Activated naive CD4-positive, alpha-beta T cell (primary cell): ENCODE measurements around the gene AFF3.

Source experiments
- DNase-seq, 4 experiments: peaks; one replicate each; lab custom pipeline; 2025; lab: John Stamatoyannopoulos, UW

Gene AFF3

DNA sequence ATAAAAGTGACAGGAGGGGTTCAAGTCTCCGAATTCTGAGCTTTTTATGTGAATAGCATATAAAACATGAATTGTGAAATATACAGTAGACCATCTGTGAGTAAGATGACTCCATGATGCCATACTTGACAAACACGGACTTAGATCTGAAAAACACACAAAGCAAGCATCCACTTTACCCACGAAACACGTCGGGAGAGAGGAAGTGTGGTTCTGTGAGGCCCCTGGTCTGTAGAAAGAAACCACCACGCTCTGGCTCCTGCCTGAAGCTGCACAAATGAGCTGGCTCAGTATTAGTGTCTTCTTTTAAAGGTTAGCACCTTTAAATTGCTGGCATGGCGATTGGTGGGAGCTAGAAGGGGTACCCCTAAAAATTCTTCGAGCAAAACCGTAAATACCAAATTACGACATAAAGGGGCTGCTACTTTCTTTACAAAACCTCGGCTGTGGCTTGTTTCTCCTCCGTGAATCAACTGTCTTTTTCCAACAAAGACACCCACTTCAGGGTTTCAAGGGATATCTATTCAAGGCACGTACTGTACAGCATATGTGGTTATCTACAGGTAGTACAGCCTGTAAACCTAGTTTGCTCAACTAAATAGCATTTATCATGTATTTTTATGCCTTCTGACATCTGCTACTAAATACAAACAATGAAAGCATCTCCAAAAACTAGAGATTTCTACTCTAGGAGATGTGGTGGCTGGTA lies 70.9 kb downstream of the AFF3 start:
- DNase-seq, result no peak

DNA sequence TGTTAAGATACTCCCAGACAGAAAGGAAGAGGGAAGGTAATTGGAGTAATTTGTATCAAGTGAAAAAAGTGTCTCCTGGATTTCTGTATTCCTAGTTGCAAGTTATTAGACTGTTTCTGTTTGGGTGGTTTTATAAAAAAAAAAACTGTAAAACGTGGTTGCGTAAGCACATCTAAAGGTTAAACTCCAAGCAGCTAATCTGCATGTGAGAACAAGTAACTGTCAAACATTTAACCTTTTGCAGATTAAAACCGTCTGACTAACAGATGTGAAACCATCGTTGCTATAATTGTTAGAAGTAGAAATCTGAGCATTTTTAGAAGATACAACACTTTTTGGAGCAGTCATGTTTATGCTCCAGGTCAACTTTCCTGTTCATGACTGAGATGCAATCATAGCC lies 72.3 kb downstream of the AFF3 start:
- DNase-seq, result no peak

DNA sequence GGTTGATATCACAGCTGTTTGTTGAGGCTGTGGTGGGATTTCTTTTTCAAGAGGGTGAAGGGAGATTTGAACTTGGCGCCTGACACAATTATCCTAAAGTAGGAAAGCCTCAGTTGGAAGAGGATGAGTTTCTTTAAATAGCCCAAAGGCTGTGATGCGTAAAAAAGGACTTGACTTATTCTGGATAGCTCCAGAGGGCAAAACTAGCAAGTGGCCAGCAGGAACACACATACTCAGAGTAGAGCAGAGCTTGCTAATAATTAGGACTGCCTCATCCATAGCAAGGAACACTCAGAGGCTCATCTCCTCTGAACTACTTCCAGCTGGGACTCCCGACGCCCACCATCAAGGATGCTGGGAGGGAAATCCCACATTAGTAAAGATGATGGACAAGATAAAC lies 74.0 kb downstream of the AFF3 start:
- DNase-seq, result no peak

DNA sequence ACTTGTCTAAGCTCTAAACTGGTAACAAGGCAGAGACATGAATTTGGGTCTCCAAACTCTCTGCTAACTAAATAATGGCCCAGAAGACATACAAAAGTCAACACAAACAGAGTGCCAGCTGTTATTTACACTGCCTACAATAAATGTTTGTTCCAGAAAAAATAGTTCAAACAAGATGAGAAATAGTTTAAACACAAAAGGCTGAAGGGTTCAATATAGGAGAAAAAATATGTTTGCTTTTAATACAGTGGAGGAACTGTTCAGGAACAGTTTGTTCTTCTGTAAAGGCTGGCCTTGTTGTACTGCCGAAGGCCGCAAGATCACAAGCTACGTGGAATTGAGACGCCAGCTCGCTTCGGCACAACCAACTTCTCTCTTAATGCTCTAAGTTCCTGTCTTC lies 74.6 kb downstream of the AFF3 start:
- no peak for DNase-seq

DNA sequence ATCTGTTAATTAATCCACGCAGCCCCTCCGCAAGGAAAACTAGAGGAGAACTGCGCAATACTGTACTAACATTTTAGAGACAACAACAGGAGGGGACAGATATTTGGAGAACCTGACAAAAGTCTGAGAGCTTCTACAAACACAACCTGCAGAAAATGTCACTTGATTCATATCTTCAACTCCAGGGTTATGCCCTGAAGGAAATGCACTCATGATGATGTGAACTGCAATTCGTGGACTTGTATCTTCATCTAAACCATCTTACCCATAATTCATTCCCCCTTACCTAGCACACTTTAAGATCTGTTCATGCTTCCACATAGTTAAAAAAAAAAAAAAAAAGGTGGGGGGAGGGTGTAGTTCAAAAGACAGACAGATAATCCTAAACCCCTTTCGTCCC lies 75.5 kb downstream of the AFF3 start:
- DNase-seq, result no peak

DNA sequence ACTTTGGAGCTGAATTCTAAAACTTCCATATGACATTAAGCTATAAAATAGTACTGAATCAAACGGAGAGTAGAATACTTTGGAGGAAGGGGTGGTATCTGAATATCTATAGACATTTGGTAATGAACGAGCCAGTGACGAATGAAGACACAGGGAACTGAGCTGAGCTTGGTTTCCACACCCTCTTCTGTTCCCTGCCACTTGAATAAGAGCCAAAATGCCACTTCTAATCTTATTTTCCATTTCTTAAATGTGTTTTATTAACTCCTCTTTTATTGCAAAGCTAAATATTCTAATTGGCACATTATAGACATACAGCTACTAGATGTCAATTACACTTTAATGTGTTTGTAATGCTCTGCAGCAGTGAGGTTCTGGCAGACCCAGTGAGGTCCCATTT lies 76.1 kb downstream of the AFF3 start:
- no peak for DNase-seq

DNA sequence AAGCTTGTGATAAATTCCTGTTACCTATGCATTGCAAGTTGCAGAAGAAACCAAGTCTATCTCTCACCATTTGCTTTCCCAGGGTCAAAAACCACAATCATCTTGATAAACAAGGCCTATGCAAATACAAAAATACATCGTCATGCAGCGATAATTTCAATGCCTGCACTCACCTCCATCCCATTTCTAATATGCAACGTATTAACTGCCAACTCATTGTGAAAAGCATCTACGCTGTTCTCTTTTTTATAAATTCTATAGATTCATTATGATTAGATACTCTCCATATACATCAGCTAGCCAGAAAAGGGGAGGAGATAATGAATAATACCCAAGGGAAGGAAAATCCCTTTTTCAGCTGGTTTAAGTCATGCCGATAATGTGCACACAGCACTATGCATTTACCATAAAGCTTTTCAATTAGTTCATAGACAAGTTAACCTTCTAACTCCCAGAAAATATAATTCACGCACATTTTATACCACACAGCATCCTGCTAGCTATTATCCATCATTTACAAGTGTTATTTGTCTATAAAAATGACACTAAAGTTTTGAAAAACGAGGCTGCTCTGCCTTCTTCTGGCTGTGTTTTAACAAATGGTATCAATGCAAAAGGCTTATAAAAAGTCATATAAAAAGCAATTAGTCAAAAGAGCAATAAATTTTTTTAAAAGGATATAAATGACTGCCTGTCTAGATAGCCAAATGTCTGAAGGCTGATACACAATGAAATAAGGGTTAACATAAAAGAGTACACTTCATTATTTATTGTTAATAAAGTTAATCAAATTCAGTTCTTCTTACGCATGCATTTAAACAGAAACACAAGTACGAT lies 77.6 kb downstream of the AFF3 start:
- DNase-seq, result no peak

DNA sequence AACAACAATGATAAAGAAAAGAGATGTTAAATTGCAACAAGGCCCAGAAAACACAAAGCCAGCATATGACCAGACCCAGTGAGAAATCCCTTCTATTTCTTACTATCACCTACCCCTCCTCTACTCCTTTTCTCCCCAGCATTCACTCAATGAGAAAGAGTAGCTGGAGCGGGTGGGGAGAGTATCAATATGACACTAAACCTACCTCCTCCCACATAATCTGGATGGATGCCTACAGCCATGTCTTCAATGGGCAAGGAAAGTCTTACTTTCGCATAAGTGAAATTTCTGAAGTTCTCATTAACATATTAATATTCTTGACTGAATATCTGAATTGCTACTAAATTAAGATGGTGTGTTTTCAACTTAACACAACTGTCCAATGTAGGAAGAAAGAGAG lies 78.2 kb downstream of the AFF3 start:
- no peak for DNase-seq

DNA sequence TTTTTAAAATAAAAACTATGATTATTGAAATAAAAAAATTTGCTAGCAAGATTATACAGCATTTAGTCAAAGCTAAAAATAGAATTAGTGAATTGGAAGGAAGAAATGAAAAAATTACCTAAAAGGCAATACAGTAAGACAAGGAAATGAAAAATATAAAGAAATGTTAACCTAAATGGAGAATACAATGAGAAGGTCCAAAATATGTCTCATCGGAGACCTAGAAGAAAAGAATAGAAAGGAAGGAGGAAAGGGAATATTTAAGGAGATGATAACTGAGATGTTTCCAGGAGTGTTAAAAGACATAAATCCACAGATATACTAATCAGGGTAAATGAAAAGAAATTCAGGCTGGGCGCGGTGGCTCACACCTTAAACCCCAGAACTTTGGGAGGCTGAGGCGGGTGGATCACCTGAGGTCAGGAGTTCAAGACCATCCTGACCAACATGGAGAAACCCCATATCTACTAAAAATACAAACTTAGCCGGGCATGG lies 78.9 kb downstream of the AFF3 start:
- DNase-seq, result no peak

DNA sequence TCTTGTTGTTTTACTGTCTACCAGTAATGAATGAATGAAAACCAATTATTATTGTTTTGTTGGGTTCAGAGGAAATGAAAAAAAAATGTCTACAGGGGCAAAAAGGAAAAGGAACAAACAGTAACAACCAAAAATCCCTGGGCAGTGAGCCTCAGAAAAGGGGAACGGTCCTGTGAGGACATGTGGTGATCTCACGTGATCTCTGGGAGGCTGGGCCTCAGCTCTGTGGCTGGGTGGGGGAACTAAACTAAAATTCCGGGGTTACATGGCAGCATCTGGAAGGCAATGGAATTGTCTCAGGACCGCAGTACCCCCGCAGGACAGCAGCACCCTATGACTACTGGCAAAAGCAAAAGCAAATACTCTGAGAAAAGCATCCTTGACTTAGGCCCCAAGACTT lies 80.1 kb downstream of the AFF3 start:
- DNase-seq, result no peak

DNA sequence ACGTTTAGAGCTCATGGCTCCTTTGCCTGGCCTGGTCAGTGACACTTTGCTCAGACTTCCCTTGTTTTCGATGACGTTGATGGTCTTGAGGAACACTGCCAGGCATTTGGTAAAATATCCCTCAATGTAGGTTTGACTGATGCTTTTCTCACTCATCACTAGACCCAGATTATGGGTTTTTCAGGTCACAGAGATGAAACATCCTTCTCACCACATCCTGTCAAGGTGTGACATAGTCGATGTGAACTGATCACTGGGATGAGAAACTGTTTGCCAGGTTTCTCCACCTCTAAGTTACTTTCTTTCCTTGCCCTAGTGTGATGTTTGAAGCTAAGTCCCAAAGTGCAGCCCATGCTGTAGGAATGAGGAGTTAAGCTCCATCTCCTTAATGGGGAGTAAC lies 81.5 kb downstream of the AFF3 start:
- DNase-seq, result no peak

DNA sequence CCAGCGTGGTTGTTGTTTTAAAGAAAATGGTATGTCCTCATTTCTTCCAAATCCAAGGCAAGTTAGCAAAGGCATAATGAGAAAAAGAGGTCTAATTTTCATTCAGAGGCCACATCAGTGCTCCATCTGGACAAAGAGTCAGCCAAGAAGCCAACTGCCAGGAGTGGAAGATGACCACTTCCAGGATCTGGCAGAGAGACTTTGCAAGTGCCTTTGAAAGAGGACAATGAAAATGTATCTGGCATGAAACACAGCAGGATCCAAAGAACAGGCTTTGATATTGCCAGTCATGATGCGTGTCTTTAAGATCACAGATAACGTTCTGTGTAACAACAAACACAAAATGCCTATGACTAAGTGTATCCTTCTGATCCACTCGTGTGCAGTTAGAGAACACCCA lies 82.8 kb downstream of the AFF3 start:
- no peak for DNase-seq

DNA sequence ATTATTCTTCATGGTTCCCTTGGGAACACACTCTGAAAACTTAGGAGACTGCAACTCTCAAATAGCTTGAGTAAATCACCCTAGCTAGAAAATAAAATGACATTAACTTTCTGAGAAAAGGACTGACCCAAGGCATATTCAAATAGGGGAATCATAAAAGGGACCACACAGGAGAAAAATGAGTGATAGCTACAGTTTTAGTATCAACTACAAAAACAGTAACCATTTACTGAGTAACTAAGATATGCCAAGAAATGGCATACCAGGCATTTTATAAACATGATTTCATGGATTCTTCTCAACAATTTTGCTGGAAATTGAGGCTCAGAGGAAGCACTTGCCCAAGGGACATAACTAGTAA lies 84.5 kb downstream of the AFF3 start:
- no peak for DNase-seq

DNA sequence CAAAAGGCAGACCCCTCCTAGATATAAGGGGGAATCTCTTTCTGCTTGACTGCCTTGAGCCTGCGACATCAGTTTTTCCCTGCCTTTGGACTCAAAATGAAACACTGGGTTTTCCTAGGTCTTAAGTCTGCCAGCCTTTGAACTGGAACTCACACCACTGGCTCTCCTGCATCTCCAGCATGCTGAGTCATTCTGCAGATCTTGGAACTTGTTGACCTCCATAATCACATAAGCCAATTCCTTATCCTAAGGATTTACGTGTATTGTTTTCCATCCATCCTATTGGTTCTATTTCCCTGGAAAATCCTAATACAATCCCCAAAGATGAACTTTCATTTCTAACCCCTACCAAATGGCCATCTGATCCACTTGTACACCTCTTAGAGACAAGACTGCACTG lies 88.0 kb downstream of the AFF3 start:
- no peak for DNase-seq

DNA sequence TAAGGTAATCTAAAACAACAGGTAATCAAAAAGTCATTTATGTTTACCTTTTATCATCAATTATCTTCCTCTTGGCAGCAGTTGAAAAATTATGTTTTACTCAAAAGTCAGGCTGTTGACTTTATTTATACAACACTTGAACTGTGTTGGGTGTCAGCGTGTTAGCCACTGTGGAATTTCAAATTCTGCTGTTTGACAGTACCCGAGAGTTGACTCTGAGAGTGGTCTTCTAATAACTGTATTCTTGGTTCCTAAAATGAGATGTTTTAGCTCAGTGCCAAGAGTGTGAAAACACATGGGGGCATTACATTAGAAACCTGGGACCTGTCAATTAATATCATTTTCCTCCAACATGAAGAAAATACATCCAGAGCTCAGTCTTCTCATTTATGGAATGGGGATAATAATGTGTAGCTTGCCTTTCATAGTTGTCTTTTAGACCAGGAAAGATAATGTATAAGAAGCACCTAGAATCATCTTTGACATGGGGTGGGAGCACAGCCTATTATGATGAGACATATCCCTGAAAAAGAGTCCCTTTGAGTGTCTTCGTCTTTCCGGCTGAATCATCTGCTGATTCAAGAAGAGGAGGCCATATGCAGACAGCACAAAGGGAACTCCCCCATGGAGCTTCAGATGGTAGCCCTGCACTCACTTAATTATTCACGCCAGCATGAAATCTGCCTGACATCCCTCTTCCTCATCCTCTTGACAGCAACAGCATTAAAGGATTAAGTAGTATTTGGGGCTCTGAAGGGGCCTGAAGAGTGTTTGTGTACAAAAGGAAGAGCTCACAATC lies 89.1 kb downstream of the AFF3 start:
- DNase-seq, result no peak

DNA sequence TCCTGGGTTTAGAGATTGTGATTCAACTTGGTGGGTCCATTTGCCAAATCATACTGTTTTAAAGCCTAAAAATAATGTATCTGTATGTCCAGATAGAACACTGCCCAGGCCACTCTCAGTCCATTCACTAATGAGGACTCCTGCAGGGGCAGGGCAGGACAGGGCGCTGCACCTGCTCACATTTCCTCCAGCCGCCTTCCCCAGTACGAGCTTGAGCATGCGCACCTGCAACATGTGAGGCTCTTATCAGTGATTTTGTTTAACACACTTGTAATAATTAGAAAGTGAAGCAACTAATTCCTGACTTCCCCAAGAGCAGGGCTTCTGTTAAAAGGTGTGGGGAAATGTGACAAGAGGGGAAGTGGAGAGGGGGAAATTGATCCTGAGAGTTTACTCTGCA lies 89.7 kb downstream of the AFF3 start:
- no peak for DNase-seq

DNA sequence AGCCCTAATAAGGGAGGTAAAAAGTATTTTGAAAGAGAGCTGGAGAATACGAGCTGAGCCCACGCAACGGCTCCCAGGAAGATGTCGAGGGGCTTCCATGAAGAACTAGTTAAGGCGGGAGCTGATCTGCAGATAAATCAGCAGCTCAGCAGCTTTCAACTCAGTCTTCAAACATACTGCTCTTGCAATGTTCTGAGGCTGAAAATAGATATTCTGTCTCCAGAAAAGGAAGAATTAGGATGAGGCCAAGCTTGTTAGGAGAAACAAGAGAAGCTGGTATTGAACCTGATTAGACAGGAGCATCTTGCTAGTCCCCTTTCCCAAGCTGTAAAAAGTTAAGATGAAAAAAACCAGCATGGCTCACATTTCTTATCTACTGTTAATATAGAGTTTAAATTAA lies 91.1 kb downstream of the AFF3 start:
- no peak for DNase-seq

DNA sequence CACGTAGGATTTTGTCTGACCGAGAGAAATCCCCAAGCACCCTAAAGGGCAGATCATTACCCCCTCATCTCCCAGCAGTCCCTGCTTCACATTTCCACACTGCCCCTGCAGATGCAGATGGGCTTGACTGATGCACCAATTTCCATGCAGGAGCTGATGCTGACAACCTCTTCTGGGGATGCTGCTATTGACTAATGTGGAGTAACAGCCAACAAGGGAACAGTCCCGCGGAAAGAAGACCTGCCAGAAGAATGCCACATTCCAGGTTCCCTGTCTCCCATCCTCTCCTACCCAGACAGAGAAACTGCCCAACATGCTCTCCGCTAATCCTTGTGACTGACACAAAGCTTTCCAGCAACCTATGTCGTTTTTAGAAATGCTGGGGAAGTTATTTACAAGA lies 91.7 kb downstream of the AFF3 start:
- DNase-seq, result no peak

DNA sequence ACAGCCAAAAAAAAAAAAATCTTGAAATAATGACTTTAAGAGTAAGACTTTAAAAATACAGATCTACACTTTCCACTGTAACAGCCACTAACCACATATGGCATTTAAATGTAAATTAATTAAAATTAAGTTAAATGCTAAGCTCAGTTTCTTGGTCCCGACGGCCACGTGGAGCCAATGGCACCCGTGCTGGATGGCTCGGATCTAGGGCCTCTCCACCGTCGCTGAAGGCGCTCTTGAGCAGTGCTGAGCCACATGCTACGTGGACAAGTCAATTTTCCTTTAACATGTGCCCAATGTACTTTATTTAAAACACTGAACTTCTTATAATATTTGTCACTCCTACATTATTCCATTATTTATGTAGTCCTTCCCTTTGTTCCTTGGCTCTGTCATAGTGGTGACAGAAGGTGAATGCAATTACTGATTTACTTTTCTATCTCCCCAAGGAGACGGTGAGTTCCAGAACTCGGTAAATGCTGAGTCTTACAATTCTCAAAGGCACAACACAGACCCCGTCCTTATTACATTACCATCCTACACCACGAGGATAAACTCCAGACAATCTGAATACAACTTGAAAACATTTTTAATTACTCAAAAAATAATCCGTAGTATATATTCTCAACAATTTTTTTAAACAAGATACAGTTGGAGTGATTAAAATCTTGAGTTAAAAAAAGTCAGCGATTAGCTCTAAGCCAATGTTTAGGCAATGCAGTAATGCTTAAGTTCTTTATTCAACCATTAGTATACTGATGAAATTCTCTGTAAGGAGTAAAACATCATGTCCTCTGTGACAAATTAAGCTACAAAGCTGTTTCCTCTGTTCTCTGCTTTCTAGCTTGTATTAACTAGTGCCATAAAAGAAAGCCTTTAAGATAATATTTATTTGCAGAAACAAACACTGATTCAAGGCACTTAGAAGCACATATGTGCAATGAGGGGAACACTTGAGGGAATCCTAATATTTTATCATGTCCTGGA lies 95.1 kb downstream of the AFF3 start:
- DNase-seq, result no peak

DNA sequence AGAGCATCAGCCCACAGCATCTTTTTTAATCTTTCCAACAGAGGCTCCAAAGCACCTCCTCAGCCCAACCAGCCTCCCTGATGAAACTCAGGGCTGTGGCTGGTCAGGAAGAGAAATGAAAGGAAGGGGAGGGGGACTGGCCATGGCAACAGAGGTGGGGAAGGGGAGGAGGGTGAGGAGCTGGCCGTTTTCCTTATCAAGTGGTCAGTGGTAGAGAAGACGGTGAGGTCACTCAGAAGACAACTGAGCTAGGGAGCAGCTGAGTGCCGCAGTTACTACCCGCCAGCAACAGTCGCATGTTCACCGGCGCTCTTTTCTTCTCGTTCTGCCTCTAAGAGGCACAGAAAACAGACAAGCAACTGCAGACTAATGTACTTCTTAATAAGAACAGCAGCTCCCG lies 97.4 kb downstream of the AFF3 start:
- no peak for DNase-seq

DNA sequence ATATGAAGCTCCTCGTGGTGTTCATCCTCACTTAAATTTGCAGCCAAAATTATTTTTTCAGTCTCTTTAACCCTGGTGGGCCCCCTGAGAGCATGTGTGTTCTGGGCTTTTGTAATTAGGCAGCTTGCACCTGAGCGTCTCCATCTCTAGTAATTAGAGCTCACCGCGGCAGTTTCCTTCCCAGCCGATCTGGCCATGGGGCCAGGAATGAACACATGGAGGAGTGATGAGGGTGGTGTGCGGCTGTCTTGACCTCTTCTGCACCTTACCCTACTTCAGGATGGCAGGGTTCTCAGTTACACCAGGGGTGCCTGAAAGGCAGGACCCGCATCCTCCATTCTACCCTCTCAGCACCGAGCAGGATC lies 98.5 kb downstream of the AFF3 start:
- no peak for DNase-seq
